Psoas muscle (tissue), 8 donors: Measurements from ENCODE around the gene DHX38. TPM values are rescaled to one million over a fixed set of nuclear protein-coding genes. Genes with fewer than 3 reads are reported as not detected.

ENCODE experiments used
- ATAC-seq, 4 donors: fragments of 200-7000 bp; cut with Tn5 transposase; one replicate each; pipeline ENCODE4 v1.9.1; 2020; ENCODE audit warnings: moderate library complexity in 3 of 4, mild to moderate bottlenecking in 2 of 4
- DNase-seq, 2 donors: peaks; one replicate each; pipeline ENCODE4 v3.0.0-alpha.2; 2020
- H3K27ac ChIP-seq: fragments of 200-600 bp; one replicate; pipeline ENCODE4 v1.8.0; 2022
- H3K27me3 ChIP-seq, 3 donors: fragments of 200-600 bp in 1 of 3; one replicate each; pipeline versions ENCODE4 v1.6.1 to v1.8.0; 2013 to 2022; ENCODE audit warnings: low read length in 2 of 3, mild to moderate bottlenecking in 2 of 3, moderate library complexity in 1 of 3; ENCODE audit not compliant: insufficient read depth in 3 of 3
- H3K36me3 ChIP-seq, 2 donors: fragments of 200-600 bp in 1 of 2; one replicate each; pipeline versions ENCODE4 v1.6.1 to v1.8.0; 2013 to 2022; ENCODE audit warnings: low read depth in 1 of 2, mild to moderate bottlenecking in 1 of 2, moderate library complexity in 1 of 2; ENCODE audit not compliant: insufficient read depth in 1 of 2
- H3K4me1 ChIP-seq: fragments of 200-600 bp; one replicate; pipeline ENCODE4 v1.8.0; 2022
- H3K4me3 ChIP-seq: fragments of 200-600 bp; one replicate; pipeline ENCODE4 v1.8.0; 2022; ENCODE audit warnings: mild to moderate bottlenecking
- H3K9me3 ChIP-seq: fragments of 200-600 bp; one replicate; pipeline ENCODE4 v1.8.0; 2022
- WGBS, 3 donors: extraction: QIAGEN DNeasy Blood & Tissue Kit; methylation state at CpG; one replicate each; pipeline versions ENCODE4 v1.1.6 to v1.1.7; 2013; 5-methylcytosine and 5-hydroxymethylcytosine counted together
- intact Hi-C, 2 donors: fragments of 100-400 bp; cut with DNase I; formaldehyde crosslinking; loops; one replicate each; pipeline versions ENCODE4 v1.11.0 to v1.14.2; 2022
- polyA plus RNA-seq, 3 donors: library from polyadenylated mRNA; stranded (reverse); fragments of 200-250 nt; gene quantifications; one replicate each; pipeline ENCODE4 v1.2.3, GENCODE V29; 2013
- total RNA-seq, 4 donors: library from RNA; stranded (reverse); fragmentation: NEBNext Ultra II Directional in 2 of 4; extraction: Animal tissue kit (Norgen Biotek cat#: 25700) in 2 of 4; gene quantifications; one replicate each; pipeline versions ENCODE4 v1.2.1 to v1.2.4, GENCODE V29; 2021 to 2023
- TF ChIP-seq, protein P1 (sequence below): fragments of 200-600 bp; IDR thresholded peaks from one replicate; pipeline ENCODE4 v1.8.0; 2022; ENCODE audit warnings: antibody characterized with exemption
- donor health status: healthy with polysubstance abuse.
- donor health status: DM: no; HTN: no; CAD: no; lungs with moderate emphysema.
- donor health status: Bipolar disorder and iron deficiency.
- donor health status: healthy.
- donor health status: DM: yes; HTN: yes; CAD: no.
- donor health status: DM: no; HTN: no; CAD: no.
- donor health status: DM: no; HTN: no; CAD: no.
- donor health status: DM: yes; HTN: yes; CAD: no.

DHX38 gene
- total and polyA plus RNA-seq, 7 donors = 32.8 to 71.9 (median 54.2) TPM

DNA sequence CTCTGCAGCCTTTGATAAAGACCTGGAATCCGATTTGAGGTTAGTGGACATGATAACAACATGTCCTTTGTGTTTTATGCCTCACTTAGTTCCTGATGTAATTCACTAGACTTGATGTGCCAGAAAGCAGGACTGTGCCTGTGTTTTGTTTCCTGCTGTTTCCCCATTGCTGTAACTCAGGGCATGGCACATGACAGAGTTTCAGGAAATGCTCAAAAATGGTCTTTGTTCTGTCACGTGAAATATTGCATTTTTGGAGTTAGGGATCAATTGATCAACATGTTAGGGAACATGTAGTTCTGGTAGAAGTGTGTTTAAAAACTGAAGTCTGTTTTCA is 32.8 kb downstream of the DHX38 start:
- intact Hi-C loops = loop anchor here in 1 of 2 donors (10.0 kb wide), 4 partner anchors 348 to 1908 kb away; no protein-coding TSS in a partner anchor
- no peak overlapping the region for H3K27ac ChIP-seq
- H3K4me3 ChIP-seq = no peak overlapping the region
- DNase-seq = no peak
- ATAC-seq = no peak
- H3K27me3 ChIP-seq = no peaks in the 10 kb centered on the region
- TF ChIP-seq, protein P1, sequence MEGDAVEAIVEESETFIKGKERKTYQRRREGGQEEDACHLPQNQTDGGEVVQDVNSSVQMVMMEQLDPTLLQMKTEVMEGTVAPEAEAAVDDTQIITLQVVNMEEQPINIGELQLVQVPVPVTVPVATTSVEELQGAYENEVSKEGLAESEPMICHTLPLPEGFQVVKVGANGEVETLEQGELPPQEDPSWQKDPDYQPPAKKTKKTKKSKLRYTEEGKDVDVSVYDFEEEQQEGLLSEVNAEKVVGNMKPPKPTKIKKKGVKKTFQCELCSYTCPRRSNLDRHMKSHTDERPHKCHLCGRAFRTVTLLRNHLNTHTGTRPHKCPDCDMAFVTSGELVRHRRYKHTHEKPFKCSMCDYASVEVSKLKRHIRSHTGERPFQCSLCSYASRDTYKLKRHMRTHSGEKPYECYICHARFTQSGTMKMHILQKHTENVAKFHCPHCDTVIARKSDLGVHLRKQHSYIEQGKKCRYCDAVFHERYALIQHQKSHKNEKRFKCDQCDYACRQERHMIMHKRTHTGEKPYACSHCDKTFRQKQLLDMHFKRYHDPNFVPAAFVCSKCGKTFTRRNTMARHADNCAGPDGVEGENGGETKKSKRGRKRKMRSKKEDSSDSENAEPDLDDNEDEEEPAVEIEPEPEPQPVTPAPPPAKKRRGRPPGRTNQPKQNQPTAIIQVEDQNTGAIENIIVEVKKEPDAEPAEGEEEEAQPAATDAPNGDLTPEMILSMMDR = no peak
- H3K9me3 ChIP-seq = no peaks in the 10 kb centered on the region
- no peaks in the 10 kb centered on the region for H3K4me1 ChIP-seq
- no peaks in the 10 kb centered on the region for H3K36me3 ChIP-seq
- 64 to 74% (median 73%) methylated on average over 2 of the region's 2 CpGs for WGBS, 3 donors

GRCh38 chr16:72128701-72129100 is 35.1 kb downstream of the DHX38 start:
- DNase-seq = no peak
- Histone ChIP-seq H3K36me3 (no peaks in the 10 kb centered on the region), H3K27ac (no peak overlapping the region), H3K27me3 (no peaks in the 10 kb centered on the region), H3K9me3 (no peaks in the 10 kb centered on the region), H3K4me1 (no peaks in the 10 kb centered on the region), H3K4me3 (no peak overlapping the region)
- WGBS, 3 donors = 69 to 76% (median 72%) methylated on average over 9 of the region's 9 CpGs
- intact Hi-C loops = loop anchor here in 1 of 2 donors (10.0 kb wide), 4 partner anchors 346 to 1906 kb away; no protein-coding TSS in a partner anchor
- TF ChIP-seq, protein P1 = no peak
- no peak for ATAC-seq

DNA sequence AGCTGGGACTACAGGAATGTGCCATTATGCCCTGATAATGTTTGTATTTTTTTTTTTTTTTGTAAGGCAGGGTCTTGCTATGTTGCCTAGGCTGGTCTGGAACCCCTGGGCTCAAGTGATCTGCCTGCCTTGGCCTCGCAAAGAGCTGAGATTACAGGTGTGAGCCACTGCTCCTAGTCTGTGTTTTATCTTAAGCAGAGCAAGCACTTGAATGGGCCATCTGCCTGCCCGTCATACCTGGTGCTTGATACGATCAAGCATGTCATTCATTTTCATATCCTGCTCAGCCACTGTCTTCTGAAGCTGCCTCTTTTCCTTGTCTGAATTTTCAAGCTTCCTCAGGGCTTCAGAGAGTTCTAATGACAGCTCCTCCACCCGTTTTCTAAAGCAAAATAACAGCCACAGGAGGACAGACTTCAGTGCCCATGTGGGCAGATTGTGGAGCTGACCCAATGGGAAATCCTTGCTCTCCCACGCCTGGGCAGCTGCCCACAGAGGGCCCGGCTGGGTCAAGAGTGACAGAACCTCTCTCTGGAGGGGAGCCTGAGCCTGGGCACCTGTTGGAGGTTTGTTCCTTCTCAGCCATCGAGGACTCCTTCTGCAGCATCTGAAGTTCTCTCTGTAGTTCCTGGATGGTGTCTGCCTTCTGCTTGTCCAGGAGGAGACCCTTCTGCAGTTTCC is 36.5 kb downstream of the DHX38 start:
- intact Hi-C loops = loop anchor here in 1 of 2 donors (10.0 kb wide), 4 partner anchors 345 to 1905 kb away; no protein-coding TSS in a partner anchor
- Histone ChIP-seq H3K36me3 (no peaks in the 10 kb centered on the region), H3K4me1 (no peaks in the 10 kb centered on the region), H3K9me3 (no peaks in the 10 kb centered on the region), H3K27ac (no peak overlapping the region), H3K27me3 (no peaks in the 10 kb centered on the region), H3K4me3 (no peak overlapping the region)
- ATAC-seq (no peak), DNase-seq (no peak)
- TF ChIP-seq, protein P1 = no peak
- 68 to 80% (median 71%) methylated on average over 7 of the region's 7 CpGs for WGBS, 3 donors

DNA sequence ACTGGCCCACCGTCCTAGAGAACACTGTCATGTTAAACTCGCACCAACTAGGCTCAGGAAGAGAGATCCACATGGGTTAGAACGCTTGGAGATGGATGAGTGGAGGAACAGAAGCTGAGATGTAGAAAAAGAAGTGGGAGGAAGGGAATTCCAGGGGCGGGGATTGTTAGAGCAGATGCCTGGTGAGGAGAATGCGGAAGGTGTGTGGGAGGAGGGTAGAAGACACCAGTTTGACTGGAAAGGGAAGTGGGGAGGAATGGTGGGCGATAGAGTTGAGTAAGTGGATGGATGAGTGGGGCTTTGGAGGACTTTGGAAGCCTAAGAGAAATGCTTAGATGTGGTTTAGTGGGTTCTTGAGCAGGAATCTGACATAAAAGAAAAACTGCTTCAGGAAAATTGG is 37.4 kb downstream of the DHX38 start:
- no peaks in the 10 kb centered on the region for H3K4me1 ChIP-seq
- DNase-seq = no peak
- no peak overlapping the region for H3K27ac ChIP-seq
- no peak overlapping the region for H3K4me3 ChIP-seq
- no peak for ATAC-seq
- no peaks in the 10 kb centered on the region for H3K27me3 ChIP-seq
- WGBS, 3 donors = 74 to 77% (median 76%) methylated on average over 6 of the region's 6 CpGs
- H3K9me3 ChIP-seq = no peaks in the 10 kb centered on the region
- intact Hi-C loops = no loop called here
- H3K36me3 ChIP-seq = no peaks in the 10 kb centered on the region
- TF ChIP-seq, protein P1 = no peak

- Histone ChIP-seq H3K27me3 (no peaks in the 10 kb centered on the region), H3K36me3 (no peaks in the 10 kb centered on the region), H3K9me3 (no peaks in the 10 kb centered on the region), H3K4me3 (no peak overlapping the region), H3K4me1 (no peaks in the 10 kb centered on the region), H3K27ac (no peak overlapping the region)
- no peak for DNase-seq
- intact Hi-C loops = no loop called here
- no peak for ATAC-seq
- 88 to 98% (median 90%) methylated on average over 3 of the region's 3 CpGs for WGBS, 3 donors
- TF ChIP-seq, protein P1 = no peak
These were observed 39.1 kb downstream of the DHX38 start for GRCh38 chr16:72132726-72133125.
